GM23338 (cell line): Measurements from ENCODE around the gene ACSL3. TPM values are rescaled to one million over a fixed set of nuclear protein-coding genes. Genes with fewer than 3 reads are reported as not detected.

Experiments used
- ATAC-seq: fragments of 200-7000 bp; cut with Tn5 transposase; 3 replicates; pipeline ENCODE4 v1.9.1; 2020
- DNase-seq: peaks from one replicate; pipeline ENCODE4 v3.0.0-alpha.2; 2015; ENCODE audit warnings: low spot score
- H2AFZ ChIP-seq: fragments of 200-600 bp; sonication (generic); 2 replicates; pipeline ENCODE4 v1.8.0; 2016; ENCODE audit warnings: antibody characterized with exemption, mild to moderate bottlenecking, moderate library complexity
- H3F3A ChIP-seq: fragments of 200-600 bp; sonication (generic); replicated peaks from 2 replicates; pipeline ENCODE4 v1.8.0; 2017; ENCODE audit warnings: antibody characterized with exemption, mixed run types, low read depth
- H3K27ac ChIP-seq: fragments of 200-600 bp; sonication (generic); 2 replicates; pipeline ENCODE4 v1.6.1; 2016; ENCODE audit warnings: low read depth
- H3K27me3 ChIP-seq: fragments of 200-600 bp; sonication (generic); 2 replicates; pipeline ENCODE4 v1.8.0; 2016; ENCODE audit warnings: mild to moderate bottlenecking, mixed run types, moderate library complexity; ENCODE audit not compliant: insufficient read depth
- H3K36me3 ChIP-seq: fragments of 200-600 bp; sonication (generic); 2 replicates; pipeline ENCODE4 v1.8.0; 2016; ENCODE audit warnings: mild to moderate bottlenecking; ENCODE audit not compliant: insufficient read depth
- H3K4me1 ChIP-seq: fragments of 200-600 bp; sonication (generic); 2 replicates; pipeline ENCODE4 v1.8.0; 2016; ENCODE audit warnings: mild to moderate bottlenecking, moderate library complexity; ENCODE audit not compliant: insufficient read depth
- H3K4me2 ChIP-seq: fragments of 200-600 bp; sonication (generic); 2 replicates; pipeline ENCODE4 v1.7.1; 2017; ENCODE audit warnings: mixed run types
- H3K4me3 ChIP-seq: fragments of 200-600 bp; sonication (generic); 2 replicates; pipeline ENCODE4 v1.6.1; 2016; ENCODE audit warnings: mixed run types
- H3K79me2 ChIP-seq: fragments of 200-600 bp; sonication (generic); replicated peaks from 2 replicates; pipeline ENCODE4 v1.8.0; 2017; ENCODE audit warnings: mild to moderate bottlenecking; ENCODE audit not compliant: insufficient read depth
- H3K9me2 ChIP-seq: fragments of 200-600 bp; sonication (generic); 2 replicates; pipeline ENCODE4 v1.8.0; 2017; ENCODE audit not compliant: insufficient read depth
- H4K20me1 ChIP-seq: fragments of 200-600 bp; sonication (generic); replicated peaks from 2 replicates; pipeline ENCODE4 v1.8.0; 2017; ENCODE audit warnings: mild to moderate bottlenecking; ENCODE audit not compliant: insufficient read depth
- H3K27ac Mint-ChIP-seq: 2 replicates; pipeline ENCODE4 v1.8.0; 2020; ENCODE audit warnings: inconsistent platforms, mild to moderate bottlenecking, moderate library complexity, mixed read lengths
- H3K27me3 Mint-ChIP-seq: 3 replicates; pipeline ENCODE4 v1.8.0; 2022; ENCODE audit warnings: low read depth, mild to moderate bottlenecking, moderate library complexity, mixed read lengths, inconsistent platforms; ENCODE audit not compliant: insufficient read depth, poor library complexity
- H3K36me3 Mint-ChIP-seq: 3 replicates; pipeline ENCODE4 v1.8.0; 2021; ENCODE audit warnings: low read depth, mild to moderate bottlenecking, inconsistent platforms, moderate library complexity, mixed read lengths
- H3K4me1 Mint-ChIP-seq: 3 replicates; pipeline ENCODE4 v1.8.0; 2020; ENCODE audit warnings: mild to moderate bottlenecking, inconsistent platforms, mixed read lengths
- H3K4me3 Mint-ChIP-seq: 3 replicates; pipeline ENCODE4 v1.8.0; 2021; ENCODE audit warnings: moderate library complexity, mild to moderate bottlenecking, inconsistent platforms, mixed read lengths
- H3K9me3 Mint-ChIP-seq: 3 replicates; pipeline ENCODE4 v1.8.0; 2020; ENCODE audit warnings: moderate library complexity, mild to moderate bottlenecking, inconsistent platforms, mixed read lengths
- CREB1 ChIP-seq: fragments of 250-450 bp; sonication (Bioruptor Pico); IDR thresholded peaks from 2 replicates; pipeline ENCODE4 v1.5.0; 2020; ENCODE audit warnings: low read depth, mild to moderate bottlenecking, moderate library complexity
- EZH2 ChIP-seq: fragments of 200-600 bp; sonication (generic); IDR thresholded peaks from one replicate; pipeline ENCODE4 v1.8.0; 2017; ENCODE audit warnings: antibody characterized with exemption, mild to moderate bottlenecking, low read depth; ENCODE audit not compliant: unreplicated experiment
- EZH2phosphoT487 ChIP-seq: fragments of 200-600 bp; sonication (generic); IDR thresholded peaks from one replicate; pipeline ENCODE4 v1.8.1; 2018; ENCODE audit warnings: antibody characterized with exemption; ENCODE audit not compliant: unreplicated experiment
- JUNB ChIP-seq: IDR thresholded peaks from one replicate; pipeline ENCODE4 v1.6.1; 2016; ENCODE audit warnings: antibody characterized with exemption; ENCODE audit not compliant: unreplicated experiment
- NANOG ChIP-seq: IDR thresholded peaks from 2 replicates; pipeline ENCODE4 v1.6.1; 2016; ENCODE audit warnings: antibody characterized with exemption, borderline replicate concordance
- POLR2AphosphoS5 ChIP-seq: IDR thresholded peaks from 2 replicates; pipeline ENCODE4 v1.6.1; 2016; ENCODE audit warnings: antibody characterized with exemption, low read depth
- STAT1 ChIP-seq: IDR thresholded peaks from one replicate; pipeline ENCODE4 v1.6.1; 2016; ENCODE audit warnings: antibody characterized with exemption; ENCODE audit not compliant: unreplicated experiment
- ZNF114 ChIP-seq: fragments of 250-450 bp; sonication (Bioruptor Pico); IDR thresholded peaks from 2 replicates; pipeline ENCODE4 v1.5.0; 2020; ENCODE audit warnings: mild to moderate bottlenecking, moderate library complexity
- ZNF331 ChIP-seq: fragments of 250-450 bp; sonication (Bioruptor Pico); IDR thresholded peaks from 2 replicates; pipeline ENCODE4 v1.5.0; 2020; ENCODE audit warnings: low read depth, mild to moderate bottlenecking, moderate library complexity
- polyA plus RNA-seq: library from polyadenylated mRNA; unstranded; fragments of >200 nt; fragmentation: Nextera tagmentation; extraction: Ambion mirVana; gene quantifications from 2 replicates; pipeline ENCODE4 v1.2.1, GENCODE V29; 2016
- total RNA-seq: library from RNA; depleted of rRNA; stranded (reverse); fragments of >200 nt; shearing (Covaris generic); gene quantifications from 2 replicates; pipeline ENCODE4 v1.2.3, GENCODE V29; 2014
- TF ChIP-seq, protein P1 (sequence below), 2 experiments: fragments of 200-600 bp in 1 of 2; sonication (generic) in 1 of 2; conservative IDR thresholded peaks; 2 replicates each; pipeline versions ENCODE4 v1.5.1 to v1.6.1; 2016 to 2017; ENCODE audit warnings: antibody characterized with exemption in 2 of 2, low read depth in 2 of 2, mild to moderate bottlenecking in 2 of 2, moderate library complexity in 1 of 2
- TF ChIP-seq, protein P2 (sequence below): fragments of 250-450 bp; sonication (Bioruptor Pico); IDR thresholded peaks from 2 replicates; pipeline ENCODE4 v1.5.0; 2020; ENCODE audit warnings: mild to moderate bottlenecking, moderate library complexity
- TF ChIP-seq, protein P3 (sequence below): IDR thresholded peaks from 2 replicates; pipeline ENCODE4 v1.6.1; 2016; ENCODE audit warnings: antibody characterized with exemption

Gene ACSL3
- total and polyA plus RNA-seq, 2 experiments from 2014 or later, result 55.3 to 130 TPM

DNA sequence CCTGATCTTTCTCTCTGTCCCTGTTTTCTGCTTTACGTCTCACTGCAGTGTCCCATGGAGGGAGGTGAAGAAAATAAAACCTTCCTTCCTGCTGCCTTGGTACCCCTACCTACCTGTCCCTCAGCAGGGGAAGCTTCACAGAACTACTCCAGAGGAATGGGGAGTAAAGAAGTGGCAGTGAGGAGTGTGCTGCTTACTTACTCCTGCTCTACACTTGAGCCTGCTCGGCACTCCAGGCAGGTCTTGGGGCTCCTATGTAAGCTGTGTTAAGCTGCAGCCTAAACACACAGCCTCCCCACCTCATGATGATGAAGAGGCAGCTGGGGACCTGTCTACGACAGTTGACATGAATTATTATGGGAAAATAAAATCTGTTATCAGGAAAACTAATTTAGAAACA, 72.6 kb downstream of the ACSL3 start (continued):
- TF ChIP-seq, protein P1, sequence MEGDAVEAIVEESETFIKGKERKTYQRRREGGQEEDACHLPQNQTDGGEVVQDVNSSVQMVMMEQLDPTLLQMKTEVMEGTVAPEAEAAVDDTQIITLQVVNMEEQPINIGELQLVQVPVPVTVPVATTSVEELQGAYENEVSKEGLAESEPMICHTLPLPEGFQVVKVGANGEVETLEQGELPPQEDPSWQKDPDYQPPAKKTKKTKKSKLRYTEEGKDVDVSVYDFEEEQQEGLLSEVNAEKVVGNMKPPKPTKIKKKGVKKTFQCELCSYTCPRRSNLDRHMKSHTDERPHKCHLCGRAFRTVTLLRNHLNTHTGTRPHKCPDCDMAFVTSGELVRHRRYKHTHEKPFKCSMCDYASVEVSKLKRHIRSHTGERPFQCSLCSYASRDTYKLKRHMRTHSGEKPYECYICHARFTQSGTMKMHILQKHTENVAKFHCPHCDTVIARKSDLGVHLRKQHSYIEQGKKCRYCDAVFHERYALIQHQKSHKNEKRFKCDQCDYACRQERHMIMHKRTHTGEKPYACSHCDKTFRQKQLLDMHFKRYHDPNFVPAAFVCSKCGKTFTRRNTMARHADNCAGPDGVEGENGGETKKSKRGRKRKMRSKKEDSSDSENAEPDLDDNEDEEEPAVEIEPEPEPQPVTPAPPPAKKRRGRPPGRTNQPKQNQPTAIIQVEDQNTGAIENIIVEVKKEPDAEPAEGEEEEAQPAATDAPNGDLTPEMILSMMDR (conservative IDR thresholded peaks at IDR 0.05; ENCODE audit: low read depth in 2 of 2), result no peak
- TF ChIP-seq EZH2phosphoT487 (no peak), ZNF114 (CRISPR knock-in tag) (no peak), ZNF331 (CRISPR knock-in tag) (no peak), POLR2AphosphoS5 (no peak)

DNA sequence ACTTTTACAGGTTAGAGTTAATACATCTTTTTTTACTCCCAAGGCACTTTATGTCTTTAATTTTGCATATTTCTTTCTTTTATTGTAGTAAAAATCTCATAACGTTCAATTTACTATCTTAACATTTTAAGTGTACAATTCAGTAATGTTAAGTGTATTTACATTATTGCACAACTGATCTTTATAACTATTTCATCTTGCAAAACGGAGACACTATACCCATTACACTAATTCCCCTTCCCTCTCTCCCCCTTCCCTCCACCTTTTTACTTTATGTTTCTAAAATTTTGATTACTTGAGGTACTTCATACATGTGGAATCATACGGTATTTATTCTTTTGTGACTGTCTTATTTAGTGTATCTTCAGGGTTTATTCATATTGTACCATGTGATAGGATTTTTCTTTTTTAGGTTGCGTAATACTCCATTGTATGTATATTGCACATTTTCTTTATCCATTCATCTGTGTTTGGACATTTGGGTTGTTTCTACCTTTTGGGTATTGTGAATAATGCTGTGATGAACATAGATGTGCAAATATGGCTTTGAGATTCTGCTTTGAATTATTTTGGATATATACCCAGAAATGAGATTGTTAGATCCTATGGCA, 75.0 kb downstream of the ACSL3 start:
- no peak overlapping the region for H3K27ac ChIP-seq
- H3K36me3 ChIP-seq, result peaks cover 25% of the 10 kb centered on the region
- Mint-ChIP-seq H3K27me3 (no peaks in the 10 kb centered on the region), H3K4me1 (peaks cover 6% of the 10 kb centered on the region; the same call in 2 of the 3 replicates), H3K27ac (no peak overlapping the region), H3K9me3 (peaks cover 13% of the 10 kb centered on the region; the same call in 2 of the 3 replicates), H3K4me3 (no peak overlapping the region), H3K36me3 (peaks cover 69% of the 10 kb centered on the region)
- H3K79me2 ChIP-seq, result peaks cover 6% of the 10 kb centered on the region; the same call in 1 of the 2 replicates
- 0 out of 2 replicates have a peak, but pooled peaks cover 5% of the 10 kb centered on the region for H4K20me1 ChIP-seq
- no peaks in the 10 kb centered on the region for H3K4me1 ChIP-seq
- H3K4me3 ChIP-seq, result no peak overlapping the region
- H3K27me3 ChIP-seq, result no peaks in the 10 kb centered on the region
- no peak overlapping the region for H3K4me2 ChIP-seq
- H3K9me2 ChIP-seq, result no peaks in the 10 kb centered on the region
- no peaks in the 10 kb centered on the region for H3F3A ChIP-seq
- H2AFZ ChIP-seq, result no peak overlapping the region
- no peak for ATAC-seq
- no peak for DNase-seq
- TF ChIP-seq POLR2AphosphoS5, result no peak
- TF ChIP-seq, protein P2, sequence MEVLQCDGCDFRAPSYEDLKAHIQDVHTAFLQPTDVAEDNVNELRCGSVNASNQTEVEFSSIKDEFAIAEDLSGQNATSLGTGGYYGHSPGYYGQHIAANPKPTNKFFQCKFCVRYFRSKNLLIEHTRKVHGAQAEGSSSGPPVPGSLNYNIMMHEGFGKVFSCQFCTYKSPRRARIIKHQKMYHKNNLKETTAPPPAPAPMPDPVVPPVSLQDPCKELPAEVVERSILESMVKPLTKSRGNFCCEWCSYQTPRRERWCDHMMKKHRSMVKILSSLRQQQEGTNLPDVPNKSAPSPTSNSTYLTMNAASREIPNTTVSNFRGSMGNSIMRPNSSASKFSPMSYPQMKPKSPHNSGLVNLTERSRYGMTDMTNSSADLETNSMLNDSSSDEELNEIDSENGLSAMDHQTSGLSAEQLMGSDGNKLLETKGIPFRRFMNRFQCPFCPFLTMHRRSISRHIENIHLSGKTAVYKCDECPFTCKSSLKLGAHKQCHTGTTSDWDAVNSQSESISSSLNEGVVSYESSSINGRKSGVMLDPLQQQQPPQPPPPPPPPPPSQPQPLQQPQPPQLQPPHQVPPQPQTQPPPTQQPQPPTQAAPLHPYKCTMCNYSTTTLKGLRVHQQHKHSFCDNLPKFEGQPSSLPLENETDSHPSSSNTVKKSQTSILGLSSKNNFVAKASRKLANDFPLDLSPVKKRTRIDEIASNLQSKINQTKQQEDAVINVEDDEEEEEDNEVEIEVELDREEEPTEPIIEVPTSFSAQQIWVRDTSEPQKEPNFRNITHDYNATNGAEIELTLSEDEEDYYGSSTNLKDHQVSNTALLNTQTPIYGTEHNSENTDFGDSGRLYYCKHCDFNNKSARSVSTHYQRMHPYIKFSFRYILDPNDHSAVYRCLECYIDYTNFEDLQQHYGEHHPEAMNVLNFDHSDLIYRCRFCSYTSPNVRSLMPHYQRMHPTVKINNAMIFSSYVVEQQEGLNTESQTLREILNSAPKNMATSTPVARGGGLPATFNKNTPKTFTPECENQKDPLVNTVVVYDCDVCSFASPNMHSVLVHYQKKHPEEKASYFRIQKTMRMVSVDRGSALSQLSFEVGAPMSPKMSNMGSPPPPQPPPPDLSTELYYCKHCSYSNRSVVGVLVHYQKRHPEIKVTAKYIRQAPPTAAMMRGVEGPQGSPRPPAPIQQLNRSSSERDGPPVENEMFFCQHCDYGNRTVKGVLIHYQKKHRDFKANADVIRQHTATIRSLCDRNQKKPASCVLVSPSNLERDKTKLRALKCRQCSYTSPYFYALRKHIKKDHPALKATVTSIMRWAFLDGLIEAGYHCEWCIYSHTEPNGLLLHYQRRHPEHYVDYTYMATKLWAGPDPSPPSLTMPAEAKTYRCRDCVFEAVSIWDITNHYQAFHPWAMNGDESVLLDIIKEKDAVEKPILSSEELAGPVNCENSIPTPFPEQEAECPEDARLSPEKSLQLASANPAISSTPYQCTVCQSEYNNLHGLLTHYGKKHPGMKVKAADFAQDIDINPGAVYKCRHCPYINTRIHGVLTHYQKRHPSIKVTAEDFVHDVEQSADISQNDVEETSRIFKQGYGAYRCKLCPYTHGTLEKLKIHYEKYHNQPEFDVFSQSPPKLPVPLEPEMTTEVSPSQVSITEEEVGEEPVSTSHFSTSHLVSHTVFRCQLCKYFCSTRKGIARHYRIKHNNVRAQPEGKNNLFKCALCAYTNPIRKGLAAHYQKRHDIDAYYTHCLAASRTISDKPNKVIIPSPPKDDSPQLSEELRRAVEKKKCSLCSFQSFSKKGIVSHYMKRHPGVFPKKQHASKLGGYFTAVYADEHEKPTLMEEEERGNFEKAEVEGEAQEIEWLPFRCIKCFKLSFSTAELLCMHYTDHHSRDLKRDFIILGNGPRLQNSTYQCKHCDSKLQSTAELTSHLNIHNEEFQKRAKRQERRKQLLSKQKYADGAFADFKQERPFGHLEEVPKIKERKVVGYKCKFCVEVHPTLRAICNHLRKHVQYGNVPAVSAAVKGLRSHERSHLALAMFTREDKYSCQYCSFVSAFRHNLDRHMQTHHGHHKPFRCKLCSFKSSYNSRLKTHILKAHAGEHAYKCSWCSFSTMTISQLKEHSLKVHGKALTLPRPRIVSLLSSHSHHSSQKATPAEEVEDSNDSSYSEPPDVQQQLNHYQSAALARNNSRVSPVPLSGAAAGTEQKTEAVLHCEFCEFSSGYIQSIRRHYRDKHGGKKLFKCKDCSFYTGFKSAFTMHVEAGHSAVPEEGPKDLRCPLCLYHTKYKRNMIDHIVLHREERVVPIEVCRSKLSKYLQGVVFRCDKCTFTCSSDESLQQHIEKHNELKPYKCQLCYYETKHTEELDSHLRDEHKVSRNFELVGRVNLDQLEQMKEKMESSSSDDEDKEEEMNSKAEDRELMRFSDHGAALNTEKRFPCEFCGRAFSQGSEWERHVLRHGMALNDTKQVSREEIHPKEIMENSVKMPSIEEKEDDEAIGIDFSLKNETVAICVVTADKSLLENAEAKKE (CRISPR knock-in tag), result no peak
- TF ChIP-seq, protein P3, sequence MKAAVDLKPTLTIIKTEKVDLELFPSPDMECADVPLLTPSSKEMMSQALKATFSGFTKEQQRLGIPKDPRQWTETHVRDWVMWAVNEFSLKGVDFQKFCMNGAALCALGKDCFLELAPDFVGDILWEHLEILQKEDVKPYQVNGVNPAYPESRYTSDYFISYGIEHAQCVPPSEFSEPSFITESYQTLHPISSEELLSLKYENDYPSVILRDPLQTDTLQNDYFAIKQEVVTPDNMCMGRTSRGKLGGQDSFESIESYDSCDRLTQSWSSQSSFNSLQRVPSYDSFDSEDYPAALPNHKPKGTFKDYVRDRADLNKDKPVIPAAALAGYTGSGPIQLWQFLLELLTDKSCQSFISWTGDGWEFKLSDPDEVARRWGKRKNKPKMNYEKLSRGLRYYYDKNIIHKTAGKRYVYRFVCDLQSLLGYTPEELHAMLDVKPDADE, result no peak
- TF ChIP-seq JUNB, result no peak
- TF ChIP-seq EZH2, result no peak
- no peak for TF ChIP-seq NANOG
- no peak for TF ChIP-seq STAT1
- TF ChIP-seq CREB1 (CRISPR knock-in tag), result no peak
- TF ChIP-seq ZNF331 (CRISPR knock-in tag), result no peak
- no peak for TF ChIP-seq ZNF114 (CRISPR knock-in tag)
- no peak for TF ChIP-seq EZH2phosphoT487
- TF ChIP-seq, protein P1 (conservative IDR thresholded peaks at IDR 0.05; ENCODE audit: low read depth in 2 of 2), result no peak
